Prostate gland (tissue), 2 donors: Measurements from ENCODE around the gene IFNAR1.

Experiments
- POLR2A ChIP-seq: fragments of 450-650 bp; IDR thresholded peaks from one replicate; pipeline ENCODE4 v1.6.1; 2016; ENCODE audit warnings: antibody characterized with exemption, mild to moderate bottlenecking
- TF ChIP-seq, protein P1 (sequence below), 4 experiments: fragments of 200-600 bp in 2 of 4; fragments of 450-650 bp in 2 of 4; sonication (generic) in 2 of 4; IDR thresholded peaks; 1 replicate in 3 of 4; 2 replicates in 1 of 4; pipeline ENCODE4 v1.5.1; 2016 to 2019; ENCODE audit warnings: antibody characterized with exemption in 4 of 4, mild to moderate bottlenecking in 2 of 4, moderate library complexity in 2 of 4

DNA sequence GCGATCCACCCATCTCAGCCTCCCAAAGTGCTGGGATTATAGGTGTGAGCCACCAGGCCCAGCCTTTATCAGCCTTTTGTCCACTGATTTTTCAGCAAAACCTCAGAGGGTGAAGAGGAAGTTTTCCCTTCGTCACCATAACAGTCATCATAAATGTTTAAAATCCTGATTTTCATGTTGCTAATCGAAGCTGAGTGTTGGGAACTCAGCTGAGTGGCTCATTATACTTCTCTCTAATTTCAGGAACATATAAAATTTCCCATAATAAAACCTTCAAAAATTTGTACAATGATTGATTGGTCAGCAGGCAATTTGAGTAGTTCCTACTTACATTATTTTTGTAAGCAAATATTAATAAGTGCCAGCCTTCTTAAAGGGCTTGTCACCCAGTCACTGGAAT is 46.6 kb downstream of the IFNAR1 start:
- no peak for TF ChIP-seq POLR2A
- TF ChIP-seq, protein P1, sequence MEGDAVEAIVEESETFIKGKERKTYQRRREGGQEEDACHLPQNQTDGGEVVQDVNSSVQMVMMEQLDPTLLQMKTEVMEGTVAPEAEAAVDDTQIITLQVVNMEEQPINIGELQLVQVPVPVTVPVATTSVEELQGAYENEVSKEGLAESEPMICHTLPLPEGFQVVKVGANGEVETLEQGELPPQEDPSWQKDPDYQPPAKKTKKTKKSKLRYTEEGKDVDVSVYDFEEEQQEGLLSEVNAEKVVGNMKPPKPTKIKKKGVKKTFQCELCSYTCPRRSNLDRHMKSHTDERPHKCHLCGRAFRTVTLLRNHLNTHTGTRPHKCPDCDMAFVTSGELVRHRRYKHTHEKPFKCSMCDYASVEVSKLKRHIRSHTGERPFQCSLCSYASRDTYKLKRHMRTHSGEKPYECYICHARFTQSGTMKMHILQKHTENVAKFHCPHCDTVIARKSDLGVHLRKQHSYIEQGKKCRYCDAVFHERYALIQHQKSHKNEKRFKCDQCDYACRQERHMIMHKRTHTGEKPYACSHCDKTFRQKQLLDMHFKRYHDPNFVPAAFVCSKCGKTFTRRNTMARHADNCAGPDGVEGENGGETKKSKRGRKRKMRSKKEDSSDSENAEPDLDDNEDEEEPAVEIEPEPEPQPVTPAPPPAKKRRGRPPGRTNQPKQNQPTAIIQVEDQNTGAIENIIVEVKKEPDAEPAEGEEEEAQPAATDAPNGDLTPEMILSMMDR (IDR thresholded peaks at IDR 0.05): no peak
